Smooth muscle cell (in vitro differentiated cells): ENCODE data around the gene ADAMTS5. TPM values are rescaled to one million over a fixed set of nuclear protein-coding genes. Genes with fewer than 3 reads are reported as not detected.

Experiments
- DNase-seq: peaks from one replicate; lab custom pipeline; 2025; ENCODE audit not compliant: unreplicated experiment; lab: John Stamatoyannopoulos, UW
- H2AFZ ChIP-seq: fragments of 200-600 bp; sonication (generic); 2 replicates; pipeline ENCODE4 v1.6.0; 2016; ENCODE audit warnings: antibody characterized with exemption, low read depth, mild to moderate bottlenecking
- H3F3A ChIP-seq: fragments of 200-600 bp; sonication (generic); 2 replicates; pipeline ENCODE4 v1.6.0; 2017; ENCODE audit warnings: antibody characterized with exemption, low read depth
- H3K27ac ChIP-seq: fragments of 200-600 bp; sonication (generic); 2 replicates; pipeline ENCODE4 v1.5.1; 2016; ENCODE audit warnings: low read depth, mild to moderate bottlenecking
- H3K27me3 ChIP-seq: fragments of 200-600 bp; sonication (generic); 2 replicates; pipeline ENCODE4 v1.6.1; 2016; ENCODE audit warnings: low read depth, mild to moderate bottlenecking
- H3K36me3 ChIP-seq: fragments of 200-600 bp; sonication (generic); 2 replicates; pipeline ENCODE4 v1.5.1; 2016; ENCODE audit warnings: low read depth
- H3K4me1 ChIP-seq: fragments of 200-600 bp; sonication (generic); 2 replicates; pipeline ENCODE4 v1.5.1; 2016; ENCODE audit warnings: low read depth
- H3K4me2 ChIP-seq: fragments of 200-600 bp; sonication (generic); 2 replicates; pipeline ENCODE4 v1.6.0; 2016; ENCODE audit warnings: mild to moderate bottlenecking
- H3K4me3 ChIP-seq: fragments of 200-600 bp; sonication (generic); 2 replicates; pipeline ENCODE4 v1.5.1; 2016; ENCODE audit warnings: mild to moderate bottlenecking
- H3K79me2 ChIP-seq: fragments of 200-600 bp; sonication (generic); 2 replicates; pipeline ENCODE4 v1.6.0; 2016; ENCODE audit warnings: low read depth, mild to moderate bottlenecking
- H3K9ac ChIP-seq: fragments of 200-600 bp; sonication (generic); 2 replicates; pipeline ENCODE4 v1.6.0; 2016; ENCODE audit warnings: low read depth
- H3K9me3 ChIP-seq: fragments of 200-600 bp; sonication (generic); replicated peaks from 2 replicates; pipeline ENCODE4 v1.5.1; 2016; ENCODE audit warnings: low read depth
- H4K20me1 ChIP-seq: fragments of 200-600 bp; sonication (generic); 2 replicates; pipeline ENCODE4 v1.6.0; 2016; ENCODE audit warnings: low read depth
- WGBS: methylation state at CpG from one replicate; pipeline ENCODE4 v1.1.7; 2016; ENCODE audit warnings: low lambda C conversion rate; 5-methylcytosine and 5-hydroxymethylcytosine counted together
- polyA plus RNA-seq: library from polyadenylated mRNA; unstranded; fragments of >200 nt; fragmentation: Nextera tagmentation; extraction: Ambion mirVana; gene quantifications from 2 replicates; pipeline ENCODE4 v1.2.1, GENCODE V29; 2016
- total RNA-seq: library from RNA; depleted of rRNA; stranded (reverse); fragments of >200 nt; gene quantifications from 2 replicates; pipeline ENCODE4 v1.2.3, GENCODE V29; 2014
- TF ChIP-seq, protein P1 (sequence below): fragments of 200-600 bp; sonication (generic); IDR thresholded peaks from 2 replicates; pipeline ENCODE4 v1.5.1; 2017; ENCODE audit warnings: borderline replicate concordance, mild to moderate bottlenecking, antibody characterized with exemption; ENCODE audit not compliant: insufficient read depth, poor library complexity, severe bottlenecking

The ADAMTS5 gene
- total and polyA plus RNA-seq, 2 experiments from 2014 or later = 7.6 to 18.4 TPM

DNA sequence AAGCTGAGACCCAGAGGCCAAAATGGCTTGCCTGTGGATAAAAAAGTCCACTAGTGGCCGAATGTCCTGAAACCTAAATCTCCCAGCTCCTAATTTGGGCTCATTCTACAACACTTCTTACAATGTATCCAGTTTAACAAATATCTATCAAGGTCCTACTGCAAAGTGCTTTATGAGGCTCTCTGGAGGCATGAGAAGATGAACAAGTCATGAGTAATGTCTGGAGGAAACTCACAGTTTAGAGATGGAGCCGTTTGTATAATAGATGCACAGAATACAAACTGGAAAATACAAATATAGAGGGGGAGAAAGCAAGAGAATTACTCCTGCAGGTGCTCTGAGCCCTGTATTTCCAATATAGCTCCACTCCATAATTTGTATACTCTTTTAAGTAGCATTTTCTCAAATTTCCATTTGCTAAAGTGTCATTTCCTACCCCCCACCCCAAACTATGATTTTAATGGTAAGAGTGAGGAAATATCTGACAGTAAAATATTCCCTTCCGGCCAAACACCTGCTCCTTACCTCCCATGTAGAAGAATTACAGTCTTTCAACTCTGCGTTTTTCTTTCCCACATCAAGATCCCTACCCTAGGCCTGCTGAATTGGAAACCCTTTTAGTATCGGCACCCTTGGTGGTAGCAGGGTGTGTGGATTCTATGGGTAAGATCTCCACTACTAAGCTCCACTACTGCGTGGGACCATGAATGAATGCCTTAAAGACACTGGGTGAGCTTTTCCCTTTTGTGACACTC is 3.3 kb upstream of the ADAMTS5 start:
- Histone ChIP-seq H3K4me1 (peaks cover 5% of the 10 kb centered on the region), H3K27ac (no peak overlapping the region), H3K4me3 (no peak overlapping the region), H3K36me3 (no peaks in the 10 kb centered on the region), H4K20me1 (no peaks in the 10 kb centered on the region), H2AFZ (no peak overlapping the region), H3F3A (no peaks in the 10 kb centered on the region), H3K27me3 (peaks cover 10% of the 10 kb centered on the region), H3K79me2 (peaks cover 5% of the 10 kb centered on the region), H3K9ac (no peak overlapping the region), H3K4me2 (no peak overlapping the region), H3K9me3 (no peaks in the 10 kb centered on the region)
- WGBS = 77% methylated on average over 6 of the region's 6 CpGs
- TF ChIP-seq, protein P1, sequence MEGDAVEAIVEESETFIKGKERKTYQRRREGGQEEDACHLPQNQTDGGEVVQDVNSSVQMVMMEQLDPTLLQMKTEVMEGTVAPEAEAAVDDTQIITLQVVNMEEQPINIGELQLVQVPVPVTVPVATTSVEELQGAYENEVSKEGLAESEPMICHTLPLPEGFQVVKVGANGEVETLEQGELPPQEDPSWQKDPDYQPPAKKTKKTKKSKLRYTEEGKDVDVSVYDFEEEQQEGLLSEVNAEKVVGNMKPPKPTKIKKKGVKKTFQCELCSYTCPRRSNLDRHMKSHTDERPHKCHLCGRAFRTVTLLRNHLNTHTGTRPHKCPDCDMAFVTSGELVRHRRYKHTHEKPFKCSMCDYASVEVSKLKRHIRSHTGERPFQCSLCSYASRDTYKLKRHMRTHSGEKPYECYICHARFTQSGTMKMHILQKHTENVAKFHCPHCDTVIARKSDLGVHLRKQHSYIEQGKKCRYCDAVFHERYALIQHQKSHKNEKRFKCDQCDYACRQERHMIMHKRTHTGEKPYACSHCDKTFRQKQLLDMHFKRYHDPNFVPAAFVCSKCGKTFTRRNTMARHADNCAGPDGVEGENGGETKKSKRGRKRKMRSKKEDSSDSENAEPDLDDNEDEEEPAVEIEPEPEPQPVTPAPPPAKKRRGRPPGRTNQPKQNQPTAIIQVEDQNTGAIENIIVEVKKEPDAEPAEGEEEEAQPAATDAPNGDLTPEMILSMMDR = no peak
- DNase-seq = no peak

DNA sequence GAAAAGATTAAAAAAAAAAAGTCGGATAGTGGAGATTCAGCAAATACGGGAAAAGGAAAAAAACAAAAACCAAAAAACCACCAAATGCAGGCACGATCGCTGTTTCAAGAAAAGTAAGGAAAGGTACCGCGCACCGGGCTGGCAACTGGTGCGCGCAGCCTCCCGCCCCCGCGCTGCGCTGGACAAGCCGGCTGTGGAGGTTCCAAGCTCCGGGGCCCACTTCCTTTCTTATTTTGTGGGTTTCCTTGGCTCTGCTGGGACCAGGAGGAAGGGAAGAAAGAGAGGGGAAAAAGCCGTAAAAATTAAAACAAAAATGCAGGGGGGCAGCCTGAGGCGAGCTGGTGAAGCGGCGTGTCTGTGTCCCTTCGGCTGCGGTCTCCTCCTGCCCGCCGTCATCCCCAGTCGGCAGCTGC is 233 bp downstream of the ADAMTS5 start:
- peaks cover 5% of the 10 kb centered on the region for H3K4me1 ChIP-seq
- H3K4me2 ChIP-seq = peak overlapping the region; percentile 94
- H3K9me3 ChIP-seq = no peaks in the 10 kb centered on the region
- peak overlapping the region; percentile 71 for H2AFZ ChIP-seq
- WGBS = under 1% methylated on average over 24 of the region's 24 CpGs
- peaks cover 5% of the 10 kb centered on the region for H3K79me2 ChIP-seq
- peaks cover 10% of the 10 kb centered on the region for H3K27me3 ChIP-seq
- H4K20me1 ChIP-seq = no peaks in the 10 kb centered on the region
- peak overlapping the region; percentile 56 for H3K27ac ChIP-seq
- peak overlapping the region; percentile 76 for H3K4me3 ChIP-seq
- no peak for DNase-seq
- no peaks in the 10 kb centered on the region for H3K36me3 ChIP-seq
- no peaks in the 10 kb centered on the region for H3F3A ChIP-seq
- TF ChIP-seq, protein P1 = no peak
- H3K9ac ChIP-seq = peak overlapping the region; percentile 45

DNA sequence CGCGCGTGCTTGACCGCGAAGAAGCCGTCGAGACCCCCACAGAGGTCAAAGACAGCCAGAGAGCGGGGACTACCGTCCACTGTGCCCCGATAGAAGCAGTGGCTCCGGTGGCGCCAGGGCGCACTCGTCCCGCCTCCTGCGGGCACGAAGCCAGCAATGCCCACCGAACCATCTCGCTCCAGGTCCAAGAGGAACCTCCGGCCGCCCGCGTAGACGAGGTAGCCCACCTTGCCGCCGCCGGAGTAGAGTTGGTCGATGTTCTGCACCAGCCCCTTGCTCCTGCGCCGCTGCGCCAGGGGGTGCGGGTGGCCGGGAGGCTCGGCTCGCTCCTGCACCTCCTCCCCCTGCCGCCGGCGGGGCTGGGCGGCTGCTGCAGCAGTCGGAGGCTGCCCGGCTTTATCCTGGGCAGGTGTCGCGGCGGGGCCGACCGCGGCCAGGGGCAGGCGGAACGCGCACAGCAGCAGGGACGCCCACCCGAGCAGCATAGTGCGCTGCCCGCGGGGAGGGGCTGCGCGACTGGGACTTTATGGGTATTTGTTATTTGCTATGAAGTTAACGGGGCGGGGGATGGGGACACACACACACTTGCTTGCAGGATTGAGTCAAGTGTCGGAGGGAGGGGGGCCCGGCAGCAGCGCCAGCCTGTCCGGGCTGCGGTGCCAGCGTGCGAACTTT is 844 bp downstream of the ADAMTS5 start:
- no peaks in the 10 kb centered on the region for H3K9me3 ChIP-seq
- H3K79me2 ChIP-seq = peaks cover 5% of the 10 kb centered on the region
- H3K27ac ChIP-seq = no peak overlapping the region
- TF ChIP-seq, protein P1 = no peak
- H4K20me1 ChIP-seq = no peaks in the 10 kb centered on the region
- peak; percentile 20 for DNase-seq
- WGBS = 2% methylated on average over 62 of the region's 66 CpGs
- peaks cover 5% of the 10 kb centered on the region for H3K4me1 ChIP-seq
- H3K4me3 ChIP-seq = peak overlapping the region; percentile 76
- H2AFZ ChIP-seq = peak overlapping the region; percentile 74
- peaks cover 6% of the 10 kb centered on the region for H3K27me3 ChIP-seq
- peak overlapping the region; percentile 94 for H3K4me2 ChIP-seq
- no peaks in the 10 kb centered on the region for H3K36me3 ChIP-seq
- peak overlapping the region; percentile 12 for H3K9ac ChIP-seq
- no peaks in the 10 kb centered on the region for H3F3A ChIP-seq
